DOHH2 (cell line): Measurements from ENCODE around the gene APOBEC4.

ENCODE experiments used
- H3F3A ChIP-seq: fragments of 200-600 bp; sonication (generic), shearing (Covaris generic); 2 replicates; pipeline ENCODE4 v1.6.0; 2016; ENCODE audit warnings: antibody characterized with exemption, mild to moderate bottlenecking; ENCODE audit not compliant: control insufficient read depth, insufficient read depth
- H3K27ac ChIP-seq: fragments of 200-600 bp; sonication (generic); 2 replicates; pipeline ENCODE4 v1.5.1; 2014; ENCODE audit warnings: low read depth, mild to moderate bottlenecking, low read length, moderate library complexity
- H3K27me3 ChIP-seq: fragments of 200-600 bp; sonication (generic); 2 replicates; pipeline ENCODE4 v1.6.1; 2014; ENCODE audit warnings: mild to moderate bottlenecking, low read length, mixed read lengths; ENCODE audit not compliant: control insufficient read depth
- H3K36me3 ChIP-seq: fragments of 200-600 bp; sonication (generic); 2 replicates; pipeline ENCODE4 v1.6.1; 2014; ENCODE audit warnings: mild to moderate bottlenecking, low read length, moderate library complexity, mixed read lengths; ENCODE audit not compliant: control insufficient read depth
- H3K4me1 ChIP-seq: fragments of 200-600 bp; sonication (generic); 2 replicates; pipeline ENCODE4 v1.6.1; 2014; ENCODE audit warnings: mild to moderate bottlenecking, low read length, mixed read lengths; ENCODE audit not compliant: control insufficient read depth
- H3K4me2 ChIP-seq: fragments of 200-600 bp; sonication (generic); 2 replicates; pipeline ENCODE4 v1.6.0; 2014; ENCODE audit warnings: mild to moderate bottlenecking, low read length, moderate library complexity
- H3K4me3 ChIP-seq: fragments of 200-600 bp; sonication (generic); 2 replicates; pipeline ENCODE4 v1.5.1; 2014; ENCODE audit warnings: mild to moderate bottlenecking, low read length, mixed read lengths
- H3K79me2 ChIP-seq: fragments of 200-600 bp; sonication (generic); 2 replicates; pipeline ENCODE4 v1.6.1; 2014; ENCODE audit warnings: mild to moderate bottlenecking, low read length, mixed read lengths; ENCODE audit not compliant: control insufficient read depth
- H3K9me2 ChIP-seq: fragments of 200-600 bp; sonication (generic); replicated peaks from 2 replicates; pipeline ENCODE4 v1.6.1; 2014; ENCODE audit warnings: mild to moderate bottlenecking, low read length, mixed read lengths; ENCODE audit not compliant: control insufficient read depth
- H3K9me3 ChIP-seq: fragments of 200-600 bp; sonication (generic); 2 replicates; pipeline ENCODE4 v1.6.1; 2014; ENCODE audit warnings: antibody characterized with exemption, low read length, mixed read lengths; ENCODE audit not compliant: control insufficient read depth, insufficient read depth
- H4K20me1 ChIP-seq: fragments of 200-600 bp; sonication (generic); 2 replicates; pipeline ENCODE4 v1.6.0; 2014; ENCODE audit warnings: low read depth, mild to moderate bottlenecking, antibody characterized with exemption, low read length, moderate library complexity; ENCODE audit not compliant: control insufficient read depth, insufficient read depth
- CTCF ChIP-seq: fragments of 200-600 bp; sonication (generic); IDR thresholded peaks from one replicate; pipeline ENCODE4 v1.5.1; 2014; ENCODE audit warnings: antibody characterized with exemption, mild to moderate bottlenecking, low read depth, low read length; ENCODE audit not compliant: poor library complexity, severe bottlenecking
- EZH2phosphoT487 ChIP-seq: fragments of 200-600 bp; sonication (generic); IDR thresholded peaks from 2 replicates; pipeline ENCODE4 v1.6.1; 2017; ENCODE audit warnings: borderline replicate concordance, mild to moderate bottlenecking, antibody characterized with exemption, low read length, moderate library complexity, mixed read lengths

The APOBEC4 gene

GRCh38 chr1:183604815-183605214, 48.3 kb downstream of the APOBEC4 start:
- Histone ChIP-seq H3K4me1 (peaks cover 24% of the 10 kb centered on the region), H3K27me3 (peaks cover 9% of the 10 kb centered on the region), H3K27ac (no peak overlapping the region), H3K79me2 (no peaks in the 10 kb centered on the region), H3K36me3 (no peaks in the 10 kb centered on the region), H3K9me3 (no peaks in the 10 kb centered on the region), H3F3A (no peaks in the 10 kb centered on the region), H3K4me3 (no peak overlapping the region), H4K20me1 (no peaks in the 10 kb centered on the region), H3K4me2 (no peak overlapping the region), H3K9me2 (no peaks in the 10 kb centered on the region)
- TF ChIP-seq EZH2phosphoT487 (no peak), CTCF (no peak)

DNA sequence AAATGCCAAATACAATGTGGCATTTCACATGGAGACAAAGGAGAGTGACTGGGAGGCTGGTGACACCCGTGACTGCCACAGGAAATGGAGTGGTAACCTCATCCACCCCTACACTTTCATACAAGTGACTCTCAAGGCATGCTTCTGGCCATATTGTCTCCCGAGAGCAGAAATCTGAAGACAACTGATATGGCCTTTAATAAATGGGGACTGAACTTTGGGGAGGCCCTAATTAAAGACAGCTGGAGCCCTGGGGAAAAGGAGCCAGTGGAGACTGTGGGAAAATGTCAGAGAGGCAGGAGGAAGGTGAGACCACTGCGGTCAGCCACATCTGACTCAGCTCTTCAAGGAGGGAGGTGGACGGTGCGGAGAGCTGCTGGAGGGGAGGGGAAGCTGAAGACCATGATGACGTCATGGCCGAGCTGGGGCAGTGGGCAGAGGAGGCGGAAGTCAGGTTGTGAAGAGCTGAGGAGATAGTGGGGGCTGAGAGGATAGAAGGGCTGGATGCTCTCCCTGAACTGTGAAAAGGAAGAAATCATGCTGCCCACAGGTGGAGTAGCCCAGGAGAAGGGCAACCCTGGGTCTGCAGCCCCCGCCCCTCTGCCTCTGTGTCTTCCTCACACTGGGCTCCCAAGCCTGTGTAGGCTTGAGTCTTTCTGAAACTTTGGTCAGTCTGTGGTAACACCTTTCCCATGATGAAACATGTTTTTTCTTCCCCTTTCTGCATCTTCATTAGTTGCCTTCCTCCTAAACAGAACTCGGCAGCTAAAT, 48.9 kb downstream of the APOBEC4 start:
- H4K20me1 ChIP-seq: no peaks in the 10 kb centered on the region
- H3F3A ChIP-seq: no peaks in the 10 kb centered on the region
- no peak overlapping the region for H3K4me2 ChIP-seq
- no peaks in the 10 kb centered on the region for H3K36me3 ChIP-seq
- H3K27ac ChIP-seq: no peak overlapping the region
- H3K4me1 ChIP-seq: peaks cover 19% of the 10 kb centered on the region
- peaks cover 9% of the 10 kb centered on the region for H3K27me3 ChIP-seq
- H3K4me3 ChIP-seq: no peak overlapping the region
- H3K79me2 ChIP-seq: no peaks in the 10 kb centered on the region
- H3K9me3 ChIP-seq: no peaks in the 10 kb centered on the region
- TF ChIP-seq CTCF (no peak), EZH2phosphoT487 (no peak)
- no peaks in the 10 kb centered on the region for H3K9me2 ChIP-seq

GRCh38 chr1:183602510-183602909, 50.6 kb downstream of the APOBEC4 start:
- H3K4me3 ChIP-seq: no peak overlapping the region
- peaks cover 9% of the 10 kb centered on the region for H3K4me1 ChIP-seq
- no peaks in the 10 kb centered on the region for H3K36me3 ChIP-seq

More at GRCh38 chr1:183602510-183602909, 50.6 kb downstream of the APOBEC4 start:
- H4K20me1 ChIP-seq: no peaks in the 10 kb centered on the region
- H3F3A ChIP-seq: no peaks in the 10 kb centered on the region
- no peaks in the 10 kb centered on the region for H3K79me2 ChIP-seq
- TF ChIP-seq EZH2phosphoT487 (no peak), CTCF (no peak)
- H3K27ac ChIP-seq: no peak overlapping the region
- no peaks in the 10 kb centered on the region for H3K9me3 ChIP-seq
- H3K4me2 ChIP-seq: no peak overlapping the region
- H3K27me3 ChIP-seq: peaks cover 12% of the 10 kb centered on the region
- no peaks in the 10 kb centered on the region for H3K9me2 ChIP-seq
